IPS-18a (cell line): ENCODE data around the gene PALLD.
"Not testable (repeated sequence)": the region's sequence is repeated elsewhere in the genome, so short reads cannot be mapped to it uniquely, and the experiment has no call there.

Experiments used
- H3K27ac ChIP-seq: one replicate; pipeline ENCODE4 v1.5.1; 2013; ENCODE audit warnings: low read length
- H3K27me3 ChIP-seq: one replicate; pipeline ENCODE4 v1.6.1; 2013; ENCODE audit warnings: mild to moderate bottlenecking, low read length; ENCODE audit not compliant: control insufficient read depth, insufficient read depth
- H3K36me3 ChIP-seq: one replicate; pipeline ENCODE4 v1.6.1; 2013; ENCODE audit warnings: low read depth, low read length; ENCODE audit not compliant: control insufficient read depth
- H3K4me1 ChIP-seq: one replicate; pipeline ENCODE4 v1.6.1; 2013; ENCODE audit warnings: low read depth, low read length; ENCODE audit not compliant: control insufficient read depth
- H3K4me3 ChIP-seq: one replicate; pipeline ENCODE4 v1.5.1; 2013; ENCODE audit warnings: low read length
- H3K9ac ChIP-seq: one replicate; pipeline ENCODE4 v1.6.1; 2013; ENCODE audit warnings: mild to moderate bottlenecking, low read length, moderate library complexity
- H3K9me3 ChIP-seq: one replicate; pipeline ENCODE4 v1.6.1; 2013; ENCODE audit warnings: low read depth, low read length; ENCODE audit not compliant: control insufficient read depth

PALLD gene

DNA sequence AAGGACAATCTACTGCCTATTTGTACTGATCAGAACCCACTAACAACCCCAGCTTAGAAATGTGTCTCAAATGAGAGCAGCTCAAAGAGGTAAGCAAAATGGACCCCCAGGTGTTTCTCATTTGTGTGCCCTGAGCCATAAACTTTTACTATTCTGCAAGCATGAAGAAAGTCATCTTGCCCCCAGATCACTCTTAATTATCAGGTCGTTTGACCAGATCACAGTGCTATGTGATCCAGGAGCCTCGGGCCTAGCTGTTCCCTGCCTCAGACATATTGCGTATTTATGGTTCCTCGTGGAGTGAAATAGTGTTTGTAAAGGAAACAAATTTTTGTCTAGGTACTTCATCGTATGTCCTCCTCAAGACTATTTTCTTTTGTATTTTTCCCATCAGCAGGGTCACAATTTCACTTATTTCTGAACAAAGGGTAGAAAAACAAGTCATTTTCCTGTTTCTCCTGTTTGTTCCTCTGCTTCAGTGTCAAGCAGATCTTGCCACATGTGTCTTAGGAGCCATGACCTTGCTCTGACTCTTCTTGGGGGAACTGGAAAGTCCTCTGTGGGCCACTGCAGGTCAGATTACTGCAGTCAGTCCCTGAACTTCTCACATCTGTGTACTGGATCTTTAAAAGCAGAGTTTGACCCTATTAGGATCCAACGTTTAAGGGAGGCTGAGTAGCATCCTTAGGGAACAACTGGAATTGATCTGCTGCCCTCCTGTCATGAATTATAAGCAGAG lies 194.9 kb downstream of the PALLD start:
- no peak overlapping the region for H3K4me3 ChIP-seq
- no peaks in the 10 kb centered on the region for H3K4me1 ChIP-seq
- no peak overlapping the region for H3K9ac ChIP-seq

DNA sequence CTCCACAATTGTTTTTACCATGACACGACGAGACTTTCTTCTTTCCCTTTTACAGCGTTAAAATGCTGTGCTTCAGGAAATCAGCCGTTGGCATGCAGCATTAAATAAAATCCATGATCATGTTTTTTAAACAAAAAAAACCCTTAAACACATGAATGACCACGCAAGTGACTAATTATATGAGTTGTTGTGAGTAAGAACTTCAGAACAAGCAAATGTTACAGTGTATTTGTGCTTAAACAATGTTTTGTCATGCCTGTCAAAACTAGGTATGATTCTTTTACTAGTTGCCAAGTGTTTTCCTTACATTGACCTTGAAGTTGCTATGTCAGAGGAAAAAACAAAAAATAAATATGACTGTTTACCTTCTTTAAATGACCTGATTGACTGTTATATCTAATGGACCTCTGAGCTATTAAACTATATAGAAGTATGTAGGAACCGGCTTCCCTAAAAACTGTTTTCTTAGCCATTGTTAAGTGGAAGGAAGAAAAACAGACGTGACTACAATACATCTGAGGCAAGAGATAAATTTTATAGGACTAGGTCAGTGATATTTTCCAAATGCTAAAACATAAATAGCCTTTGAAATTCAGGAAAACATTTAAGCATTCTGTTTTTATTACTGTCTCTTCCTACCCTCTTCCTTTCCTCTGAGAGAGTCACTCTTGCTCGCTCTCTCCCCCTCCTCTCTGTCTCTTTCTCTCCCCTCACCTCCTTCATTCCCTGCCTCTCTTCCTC lies 197.1 kb downstream of the PALLD start:
- H3K36me3 ChIP-seq, result no peaks in the 10 kb centered on the region

More for the DNA sequence above, 194.9 kb downstream of the PALLD start:
- no peaks in the 10 kb centered on the region for H3K36me3 ChIP-seq
- H3K27me3 ChIP-seq, result no peaks in the 10 kb centered on the region
- H3K9me3 ChIP-seq, result no peaks in the 10 kb centered on the region
- H3K27ac ChIP-seq, result no peak overlapping the region

DNA sequence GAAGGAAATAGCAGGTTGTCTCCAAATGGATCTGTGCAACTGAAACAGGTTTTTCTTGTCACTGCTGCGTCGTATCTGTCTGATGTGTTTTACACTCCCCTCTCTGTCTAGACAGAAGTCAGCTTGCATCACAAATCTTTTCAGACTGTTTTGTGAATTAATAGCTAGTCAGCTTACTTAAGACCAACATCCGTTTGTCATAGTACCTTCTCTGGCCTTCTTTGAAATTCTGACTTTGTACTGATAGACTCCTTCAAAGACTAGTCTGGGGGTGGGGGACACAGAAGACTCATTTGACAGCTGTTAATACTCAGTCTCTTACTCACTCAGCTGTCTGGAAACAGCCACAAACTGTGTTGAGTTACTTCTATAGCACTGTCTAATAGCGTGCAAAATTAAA lies 197.8 kb downstream of the PALLD start:
- Histone ChIP-seq H3K36me3 (no peaks in the 10 kb centered on the region), H3K9ac (no peak overlapping the region), H3K4me1 (no peaks in the 10 kb centered on the region), H3K9me3 (no peaks in the 10 kb centered on the region), H3K27me3 (no peaks in the 10 kb centered on the region), H3K4me3 (no peak overlapping the region), H3K27ac (no peak overlapping the region)

More for the DNA sequence above, 197.1 kb downstream of the PALLD start:
- Histone ChIP-seq H3K4me1 (no peaks in the 10 kb centered on the region), H3K27ac (no peak overlapping the region), H3K4me3 (no peak overlapping the region), H3K27me3 (no peaks in the 10 kb centered on the region), H3K9me3 (no peaks in the 10 kb centered on the region), H3K9ac (no peak overlapping the region)

DNA sequence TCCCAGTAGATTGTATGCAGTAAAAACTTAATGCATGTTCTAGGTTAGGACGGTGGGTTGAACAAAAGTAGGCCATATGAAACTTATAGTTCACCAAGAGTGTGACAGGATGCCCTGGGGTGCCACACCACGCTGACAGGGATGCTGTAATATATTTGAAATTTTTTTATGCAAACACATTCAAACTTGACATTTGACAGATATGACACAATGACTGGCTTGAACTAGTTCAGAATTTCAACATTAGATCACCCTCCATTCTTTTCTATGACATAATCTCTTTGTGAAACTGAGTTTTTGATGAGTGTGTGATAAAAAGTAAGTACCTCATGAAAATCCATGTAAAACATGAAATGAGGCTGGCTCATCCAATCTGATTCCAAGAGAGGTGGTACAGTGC lies 198.4 kb downstream of the PALLD start:
- Histone ChIP-seq H3K9me3 (no peaks in the 10 kb centered on the region), H3K4me3 (no peak overlapping the region), H3K4me1 (no peaks in the 10 kb centered on the region), H3K27me3 (no peaks in the 10 kb centered on the region), H3K9ac (no peak overlapping the region), H3K36me3 (no peaks in the 10 kb centered on the region), H3K27ac (no peak overlapping the region)

DNA sequence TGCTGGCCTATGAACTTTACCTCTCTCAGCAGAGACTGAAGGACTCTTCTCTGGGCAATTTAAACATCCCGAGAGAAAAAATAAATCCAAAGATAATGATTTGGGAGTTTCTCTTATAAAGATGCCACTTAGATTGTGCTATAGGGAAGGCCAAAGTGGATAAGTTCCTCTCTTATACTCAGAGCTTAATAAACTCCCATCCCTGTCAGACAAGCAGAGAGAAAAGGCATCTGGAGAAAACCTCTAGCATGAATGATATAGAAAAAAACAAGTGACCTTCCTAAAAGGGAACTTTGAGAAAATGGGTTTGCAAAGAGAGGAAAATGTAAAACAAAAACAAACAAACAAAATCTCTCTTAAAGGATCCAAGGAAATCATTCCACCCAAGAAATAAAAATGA lies 199.4 kb downstream of the PALLD start:
- H3K27ac ChIP-seq, result no peak overlapping the region
- no peaks in the 10 kb centered on the region for H3K27me3 ChIP-seq

DNA sequence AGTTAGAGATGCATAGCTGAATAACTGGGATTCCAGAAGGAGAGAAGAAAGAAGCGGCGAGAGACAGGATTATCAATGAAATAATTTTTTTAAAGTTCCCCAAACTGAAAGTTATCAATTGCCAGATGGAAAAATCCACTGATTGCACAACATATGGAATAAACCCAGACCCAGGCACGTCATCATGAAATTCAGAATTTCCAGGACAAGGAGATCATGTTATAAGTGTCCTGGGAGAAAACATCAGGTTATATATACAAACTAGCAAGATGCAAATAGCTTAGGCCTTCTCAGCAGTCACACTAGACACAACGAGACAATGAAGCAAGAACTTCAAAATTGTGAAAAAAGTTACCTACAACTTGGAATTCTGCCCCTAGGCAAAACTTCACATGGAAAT lies 200.0 kb downstream of the PALLD start:
- Histone ChIP-seq H3K36me3 (no peaks in the 10 kb centered on the region), H3K9me3 (no peaks in the 10 kb centered on the region), H3K4me3 (no peak overlapping the region), H3K9ac (no peak overlapping the region), H3K27ac (no peak overlapping the region), H3K4me1 (no peaks in the 10 kb centered on the region), H3K27me3 (no peaks in the 10 kb centered on the region)

More for the DNA sequence above, 199.4 kb downstream of the PALLD start:
- no peak overlapping the region for H3K9ac ChIP-seq
- no peaks in the 10 kb centered on the region for H3K36me3 ChIP-seq
- H3K4me3 ChIP-seq, result no peak overlapping the region
- no peaks in the 10 kb centered on the region for H3K4me1 ChIP-seq
- H3K9me3 ChIP-seq, result no peaks in the 10 kb centered on the region

DNA sequence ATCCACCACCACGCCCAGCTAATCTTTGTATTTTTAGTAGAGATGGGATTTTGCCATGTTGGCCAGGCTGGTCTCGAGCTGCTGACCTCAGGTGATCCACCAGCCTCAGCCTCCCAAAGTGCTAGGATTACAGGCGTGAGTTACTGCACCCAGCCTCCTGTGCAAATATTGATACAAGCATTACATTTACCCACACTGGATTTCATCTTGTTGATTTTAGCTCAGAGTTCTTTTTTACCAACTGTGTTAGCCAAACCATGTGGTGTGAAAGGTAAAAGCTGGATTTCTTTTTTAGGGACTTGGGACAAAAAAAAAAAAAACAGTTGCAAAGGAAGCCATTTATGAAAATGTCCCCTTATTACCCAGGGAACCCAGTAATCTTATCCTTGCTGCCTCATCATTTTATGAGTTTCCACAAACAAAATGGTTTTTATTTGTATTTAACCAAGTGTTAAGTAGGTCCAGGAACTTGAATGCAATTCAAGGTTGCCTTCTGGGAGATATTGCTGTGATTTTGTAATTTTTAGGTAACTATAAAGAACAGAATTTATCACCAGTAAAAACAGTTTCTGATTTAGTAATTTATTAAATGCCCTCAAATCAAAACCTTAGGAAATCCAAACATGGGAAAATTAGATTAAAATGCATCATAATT lies 202.5 kb downstream of the PALLD start:
- Histone ChIP-seq H3K4me3 (no peak overlapping the region), H3K36me3 (no peaks in the 10 kb centered on the region), H3K9me3 (no peaks in the 10 kb centered on the region), H3K4me1 (no peaks in the 10 kb centered on the region), H3K27ac (no peak overlapping the region), H3K9ac (no peak overlapping the region), H3K27me3 (no peaks in the 10 kb centered on the region)

DNA sequence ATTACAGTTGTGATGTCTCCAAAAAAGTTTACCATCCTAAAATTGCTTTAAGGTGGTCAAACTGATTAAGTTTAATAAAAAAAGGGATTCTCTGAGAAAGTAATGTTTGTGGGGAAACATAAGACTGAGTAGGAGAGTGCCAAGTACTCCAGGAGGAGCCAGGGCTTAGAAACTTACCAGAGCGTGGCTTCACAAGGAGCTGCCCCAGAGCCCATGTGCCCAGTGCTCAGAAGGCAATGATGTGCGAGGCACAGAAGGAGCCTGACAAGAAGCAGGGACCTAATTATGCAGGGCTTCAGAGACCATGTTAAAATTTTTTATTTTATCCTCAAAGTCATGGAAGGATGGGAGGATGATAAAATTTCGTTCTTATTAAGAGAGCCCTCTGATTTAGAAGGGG lies 204.2 kb downstream of the PALLD start:
- Histone ChIP-seq H3K4me3 (no peak overlapping the region), H3K9ac (no peak overlapping the region), H3K36me3 (no peaks in the 10 kb centered on the region), H3K4me1 (no peaks in the 10 kb centered on the region), H3K27ac (no peak overlapping the region), H3K27me3 (no peaks in the 10 kb centered on the region), H3K9me3 (no peaks in the 10 kb centered on the region)

DNA sequence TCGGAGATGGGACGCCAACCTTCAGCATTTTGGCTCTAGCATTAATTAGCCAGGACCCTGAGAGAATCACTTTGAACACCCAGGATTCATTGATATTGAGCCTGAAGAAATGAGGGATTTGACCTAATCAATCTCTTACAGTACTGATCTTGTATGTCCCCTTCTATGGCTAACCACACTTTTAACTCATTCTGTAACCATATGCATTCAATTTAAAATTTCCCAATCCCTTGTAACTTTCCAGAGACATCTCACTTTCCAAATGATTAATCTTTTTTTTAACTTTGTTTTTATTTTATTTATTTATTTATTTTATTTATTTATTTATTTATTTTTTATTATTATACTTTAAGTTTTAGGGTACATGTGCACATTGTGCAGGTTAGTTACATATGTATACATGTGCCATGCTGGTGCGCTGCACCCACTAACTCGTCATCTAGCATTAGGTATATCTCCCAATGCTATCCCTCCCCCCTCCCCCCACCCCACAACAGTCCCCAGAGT lies 205.8 kb downstream of the PALLD start:
- H3K27me3 ChIP-seq, H3K4me1 ChIP-seq, H3K4me3 ChIP-seq, H3K9ac ChIP-seq, H3K9me3 ChIP-seq, H3K36me3 ChIP-seq, H3K27ac ChIP-seq: not testable (repeated sequence)

DNA sequence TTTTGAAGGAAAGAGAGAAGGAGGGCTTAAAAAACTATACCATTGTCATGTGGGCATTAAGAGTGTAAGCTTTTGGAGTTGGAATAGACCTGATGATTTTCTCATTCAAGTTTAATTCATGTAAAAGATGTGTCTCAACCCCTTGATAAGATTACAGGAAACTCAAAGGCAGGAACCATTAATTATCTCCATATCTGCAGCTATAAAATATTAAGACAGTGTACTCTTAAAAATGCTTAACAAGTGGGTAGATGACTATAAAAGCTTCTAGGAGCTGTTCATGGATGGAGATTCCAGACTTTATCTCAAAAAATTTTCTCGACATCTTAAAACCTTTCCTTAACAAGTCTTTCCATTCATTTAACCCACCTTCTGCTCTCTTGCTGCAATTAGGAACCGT lies 208.3 kb downstream of the PALLD start:
- Histone ChIP-seq H3K4me1 (no peaks in the 10 kb centered on the region), H3K27me3 (no peaks in the 10 kb centered on the region), H3K36me3 (no peaks in the 10 kb centered on the region), H3K9me3 (no peaks in the 10 kb centered on the region), H3K9ac (no peak overlapping the region), H3K27ac (no peak overlapping the region), H3K4me3 (no peak overlapping the region)

DNA sequence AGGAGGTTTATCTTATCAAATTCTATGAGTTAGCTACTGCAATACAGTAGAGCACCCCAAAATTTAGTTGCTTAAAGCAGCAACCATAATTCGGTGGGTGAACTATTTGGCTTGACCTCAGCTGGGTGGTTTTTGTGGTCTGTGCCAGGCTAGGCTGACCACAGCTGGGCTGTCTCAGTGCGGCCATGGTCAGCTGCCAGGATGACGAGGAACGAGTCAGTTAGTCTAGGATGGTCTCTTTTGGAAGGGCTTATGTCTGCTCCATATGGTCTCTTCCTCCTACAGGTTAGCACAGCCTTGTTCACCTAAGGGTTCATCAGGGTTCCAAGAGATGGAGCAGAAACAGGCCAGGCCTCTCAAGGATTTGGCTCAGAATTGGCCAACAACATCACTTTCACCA lies 210.4 kb downstream of the PALLD start:
- H3K27me3 ChIP-seq, result no peaks in the 10 kb centered on the region
- no peaks in the 10 kb centered on the region for H3K4me1 ChIP-seq
- H3K9ac ChIP-seq, result no peak overlapping the region
- no peaks in the 10 kb centered on the region for H3K36me3 ChIP-seq
- H3K9me3 ChIP-seq, result no peaks in the 10 kb centered on the region
- no peak overlapping the region for H3K27ac ChIP-seq
- H3K4me3 ChIP-seq, result no peak overlapping the region
